SK-N-SH (cell line): Measurements from ENCODE around the gene PPP1R3A. TPM values are rescaled to one million over a fixed set of nuclear protein-coding genes. Genes with fewer than 3 reads are reported as not detected.

ENCODE experiments used
- CTCF ChIA-PET: fragments of 300-600, 350-600 bp; formaldehyde crosslinking; extraction: SDS; loops from one replicate; lab custom pipeline; 2021; lab: Yijun Ruan, JAX
- POLR2A ChIA-PET: fragments of 350-600 bp; sonication (Branson Sonifier 250); formaldehyde crosslinking; extraction: SDS; loops from one replicate; lab custom pipeline; 2020; ENCODE audit warnings: antibody characterized with exemption, inconsistent platforms; lab: Yijun Ruan, JAX
- DNase-seq: peaks from one replicate; pipeline ENCODE4 v3.0.0; 2012
- H2AFZ ChIP-seq: fragments of 200-600 bp; sonication (generic); 2 replicates; pipeline ENCODE4 v1.8.1; 2016; ENCODE audit warnings: antibody characterized with exemption, mild to moderate bottlenecking, low read depth
- H3F3A ChIP-seq: fragments of 200-600 bp; sonication (generic); replicated peaks from 2 replicates; pipeline ENCODE3; 2016; ENCODE audit warnings: antibody characterized with exemption, mild to moderate bottlenecking; ENCODE audit not compliant: insufficient read depth
- H3K27ac ChIP-seq, 2 experiments: fragments of 200-500 bp in 1 of 2; fragments of 200-600 bp in 1 of 2; sonication (Bioruptor generic) in 1 of 2; sonication (generic), shearing (Covaris generic) in 1 of 2; 2 replicates each; pipeline versions ENCODE4 v1.5.1 to v1.6.1; 2014 to 2016; ENCODE audit warnings: low read depth in 2 of 2, inconsistent platforms in 1 of 2, low read length in 1 of 2, mild to moderate bottlenecking in 1 of 2, mixed read lengths in 1 of 2
- H3K27me3 ChIP-seq: fragments of 200-600 bp; sonication (generic), shearing (Covaris generic); 2 replicates; pipeline ENCODE4 v1.6.1; 2016; ENCODE audit warnings: mixed run types; ENCODE audit not compliant: insufficient read depth
- H3K36me3 ChIP-seq, 2 experiments: fragments of 200-500 bp in 1 of 2; fragments of 200-600 bp in 1 of 2; sonication (Bioruptor generic) in 1 of 2; sonication (generic) in 1 of 2; replicated peaks in 1 of 2; 2 replicates each; pipeline versions ENCODE3 to v1.5.1; 2014 to 2016; ENCODE audit warnings: low read length in 1 of 2, mild to moderate bottlenecking in 1 of 2; ENCODE audit not compliant: insufficient read depth in 2 of 2, control insufficient read depth in 1 of 2
- H3K4me1 ChIP-seq, 2 experiments: fragments of 200-500 bp in 1 of 2; fragments of 200-600 bp in 1 of 2; sonication (Bioruptor generic) in 1 of 2; sonication (generic), shearing (Covaris generic) in 1 of 2; 2 replicates each; pipeline versions ENCODE4 v1.5.1 to v1.6.1; 2014 to 2016; ENCODE audit warnings: low read depth in 1 of 2, low read length in 1 of 2, mixed run types in 1 of 2; ENCODE audit not compliant: insufficient read depth in 2 of 2, control insufficient read depth in 1 of 2
- H3K4me2 ChIP-seq: fragments of 200-600 bp; sonication (generic), shearing (Covaris generic); 2 replicates; pipeline ENCODE4 v1.6.1; 2017; ENCODE audit warnings: mixed run types
- H3K4me3 ChIP-seq, 2 experiments: fragments of 200-500 bp in 1 of 2; fragments of 200-600 bp in 1 of 2; sonication (Bioruptor generic) in 1 of 2; sonication (generic), shearing (Covaris generic) in 1 of 2; 2 replicates each; pipeline versions ENCODE4 v1.5.1 to v1.8.1; 2014 to 2016; ENCODE audit warnings: low read depth in 2 of 2, inconsistent platforms in 1 of 2, low read length in 1 of 2, mild to moderate bottlenecking in 1 of 2, mixed read lengths in 1 of 2, moderate library complexity in 1 of 2
- H3K79me2 ChIP-seq: fragments of 200-600 bp; sonication (generic); 2 replicates; pipeline ENCODE4 v1.8.1; 2017; ENCODE audit warnings: mild to moderate bottlenecking; ENCODE audit not compliant: insufficient read depth
- H3K9ac ChIP-seq: fragments of 200-600 bp; sonication (generic); 2 replicates; pipeline ENCODE4 v1.6.1; 2017; ENCODE audit warnings: mixed run types
- H3K9me2 ChIP-seq: fragments of 200-600 bp; sonication (generic); 2 replicates; pipeline ENCODE4 v1.6.1; 2017; ENCODE audit warnings: mixed run types
- H3K9me3 ChIP-seq: fragments of 200-600 bp; sonication (generic); 2 replicates; pipeline ENCODE4 v1.6.1; 2017; ENCODE audit warnings: mixed run types, mild to moderate bottlenecking, moderate library complexity
- H4K20me1 ChIP-seq: fragments of 200-600 bp; sonication (generic); 2 replicates; pipeline ENCODE4 v1.6.1; 2017; ENCODE audit warnings: mild to moderate bottlenecking, mixed run types; ENCODE audit not compliant: insufficient read depth
- CTCF ChIP-seq: fragments of 200-600 bp; sonication (generic); IDR thresholded peaks from 2 replicates; pipeline ENCODE4 v1.6.1; 2017; ENCODE audit warnings: antibody characterized with exemption, mild to moderate bottlenecking, moderate library complexity
- EP300 ChIP-seq, 2 experiments: IDR thresholded peaks; 2 replicates each; pipeline versions ENCODE4 v1.4.0 to v1.6.1; 2012; ENCODE audit warnings: borderline replicate concordance in 1 of 2, low read depth in 1 of 2, low read length in 1 of 2
- EZH2phosphoT487 ChIP-seq: fragments of 200-600 bp; sonication (generic); IDR thresholded peaks from 2 replicates; pipeline ENCODE4 v1.6.1; 2017; ENCODE audit warnings: low read depth, mixed run types, mild to moderate bottlenecking, antibody characterized with exemption, moderate library complexity, borderline replicate concordance
- GATA2 ChIP-seq: sonication (generic); formaldehyde crosslinking; IDR thresholded peaks from 2 replicates; pipeline ENCODE4 v1.5.0; 2020; ENCODE audit warnings: mild to moderate bottlenecking, missing genetic modification reagents
- IRF3 ChIP-seq: fragments of 150-350 bp; IDR thresholded peaks from 2 replicates; pipeline ENCODE4 v1.6.1; 2016; ENCODE audit warnings: mild to moderate bottlenecking, low read depth, low read length
- MAX ChIP-seq: IDR thresholded peaks from 2 replicates; pipeline ENCODE4 v1.4.0; 2012; ENCODE audit warnings: low read depth
- MEF2A ChIP-seq: IDR thresholded peaks from 2 replicates; pipeline ENCODE4 v1.4.0; 2012; ENCODE audit warnings: low read depth, borderline replicate concordance
- REST ChIP-seq: IDR thresholded peaks from 2 replicates; pipeline ENCODE4 v1.6.1; 2012; ENCODE audit warnings: mild to moderate bottlenecking, low read depth, low read length, moderate library complexity
- RXRA ChIP-seq: IDR thresholded peaks from 2 replicates; pipeline ENCODE4 v1.4.0; 2012; ENCODE audit warnings: low read depth, mild to moderate bottlenecking, borderline replicate concordance
- SIN3A ChIP-seq: IDR thresholded peaks from 2 replicates; pipeline ENCODE4 v1.6.1; 2012; ENCODE audit warnings: low read depth, mild to moderate bottlenecking, low read length, moderate library complexity, borderline replicate concordance
- TAF1 ChIP-seq: IDR thresholded peaks from 2 replicates; pipeline ENCODE4 v1.6.1; 2012; ENCODE audit warnings: low read depth, mild to moderate bottlenecking, low read length, moderate library complexity, borderline replicate concordance
- USF1 ChIP-seq: IDR thresholded peaks from 2 replicates; pipeline ENCODE4 v1.4.0; 2012; ENCODE audit warnings: low read depth, borderline replicate concordance
- YY1 ChIP-seq: IDR thresholded peaks from 2 replicates; pipeline ENCODE4 v1.4.0; 2012; ENCODE audit warnings: low read depth, mild to moderate bottlenecking
- ZBTB33 ChIP-seq: IDR thresholded peaks from 2 replicates; pipeline ENCODE4 v1.4.0; 2012; ENCODE audit warnings: low read depth, borderline replicate concordance
- WGBS: methylation state at CpG from one replicate; pipeline ENCODE4 v1.1.6; 2017; ENCODE audit warnings: low lambda C conversion rate; 5-methylcytosine and 5-hydroxymethylcytosine counted together
- polyA plus RNA-seq, 3 experiments: library from polyadenylated mRNA; depleted of rRNA; stranded (reverse); fragments of >200 nt; gene quantifications; 2 replicates each; pipeline ENCODE4 v1.2.3, GENCODE V29; 2012

The PPP1R3A gene
- polyA plus RNA-seq, 1 of the 3 experiments (the other 2 are of a cell fraction), result not detected

GRCh38 chr7:113917840-113918239 is 969 bp downstream of the PPP1R3A start:
- Histone ChIP-seq H3K36me3 (no peaks in the 10 kb centered on the region), H4K20me1 (no peaks in the 10 kb centered on the region), H2AFZ (no peak overlapping the region), H3K4me2 (no peak overlapping the region), H3K9me2 (no peaks in the 10 kb centered on the region), H3K27me3 (no peaks in the 10 kb centered on the region), H3K27ac (no peak overlapping the region), H3K9ac (no peak overlapping the region), H3K79me2 (no peaks in the 10 kb centered on the region), H3F3A (no peaks in the 10 kb centered on the region)
- POLR2A ChIA-PET, result no interaction called here
- no peak for TF ChIP-seq TAF1
- TF ChIP-seq USF1, result no peak
- TF ChIP-seq ZBTB33, result no peak
- no peak for TF ChIP-seq RXRA
- TF ChIP-seq SIN3A, result no peak
- TF ChIP-seq, all 33 proteins: peak for 0
- CTCF ChIA-PET, result no interaction called here
- Histone ChIP-seq H3K9me3 (no peaks in the 10 kb centered on the region), H3K4me1 (no peaks in the 10 kb centered on the region), H3K4me3 (no peak overlapping the region)
- no peak for DNase-seq
- 1% methylated on average over 1 of the region's 1 CpG for WGBS

- no peaks in the 10 kb centered on the region for H3K4me1 ChIP-seq
- ChIA-PET CTCF (no interaction called here), POLR2A (no interaction called here)
- H3K4me3 ChIP-seq, result no peak overlapping the region
- no peak overlapping the region for H3K4me2 ChIP-seq
- no peaks in the 10 kb centered on the region for H4K20me1 ChIP-seq
- no peaks in the 10 kb centered on the region for H3K27me3 ChIP-seq
- no peaks in the 10 kb centered on the region for H3K79me2 ChIP-seq
- H3K9me2 ChIP-seq, result no peaks in the 10 kb centered on the region
- no peaks in the 10 kb centered on the region for H3F3A ChIP-seq
- no peak for DNase-seq
- no peaks in the 10 kb centered on the region for H3K36me3 ChIP-seq
- H2AFZ ChIP-seq, result no peak overlapping the region
- WGBS, result 1% methylated on average over 2 of the region's 2 CpGs
- H3K27ac ChIP-seq, result no peak overlapping the region
- H3K9me3 ChIP-seq, result no peaks in the 10 kb centered on the region
- H3K9ac ChIP-seq, result no peak overlapping the region
- no peak for TF ChIP-seq IRF3
- TF ChIP-seq YY1, result no peak
- no peak for TF ChIP-seq EP300 (IDR thresholded peaks at IDR 0.05; ENCODE audit: borderline replicate concordance in 1 of 2, low read depth in 1 of 2, low read length in 1 of 2)
- TF ChIP-seq MEF2A, result no peak
- no peak for TF ChIP-seq GATA2 (CRISPR knock-in tag)
- TF ChIP-seq MAX, result no peak
- no peak for TF ChIP-seq ZBTB33
- TF ChIP-seq EZH2phosphoT487, result no peak
- TF ChIP-seq CTCF, result no peak
- TF ChIP-seq SIN3A, result no peak
- no peak for TF ChIP-seq REST
These were observed 2.9 kb downstream of the PPP1R3A start for GRCh38 chr7:113915956-113916355.
